Smooth muscle cell (in vitro differentiated cells): ENCODE measurements around the gene NSL1. TPM values are rescaled to one million over a fixed set of nuclear protein-coding genes. Genes with fewer than 3 reads are reported as not detected.

Experiments used
- DNase-seq: peaks from one replicate; lab custom pipeline; 2025; ENCODE audit not compliant: unreplicated experiment; lab: John Stamatoyannopoulos, UW
- H2AFZ ChIP-seq: fragments of 200-600 bp; sonication (generic); 2 replicates; pipeline ENCODE4 v1.6.0; 2016; ENCODE audit warnings: antibody characterized with exemption, low read depth, mild to moderate bottlenecking
- H3F3A ChIP-seq: fragments of 200-600 bp; sonication (generic); 2 replicates; pipeline ENCODE4 v1.6.0; 2017; ENCODE audit warnings: antibody characterized with exemption, low read depth
- H3K27ac ChIP-seq: fragments of 200-600 bp; sonication (generic); 2 replicates; pipeline ENCODE4 v1.5.1; 2016; ENCODE audit warnings: low read depth, mild to moderate bottlenecking
- H3K27me3 ChIP-seq: fragments of 200-600 bp; sonication (generic); 2 replicates; pipeline ENCODE4 v1.6.1; 2016; ENCODE audit warnings: low read depth, mild to moderate bottlenecking
- H3K36me3 ChIP-seq: fragments of 200-600 bp; sonication (generic); 2 replicates; pipeline ENCODE4 v1.5.1; 2016; ENCODE audit warnings: low read depth
- H3K4me1 ChIP-seq: fragments of 200-600 bp; sonication (generic); 2 replicates; pipeline ENCODE4 v1.5.1; 2016; ENCODE audit warnings: low read depth
- H3K4me2 ChIP-seq: fragments of 200-600 bp; sonication (generic); 2 replicates; pipeline ENCODE4 v1.6.0; 2016; ENCODE audit warnings: mild to moderate bottlenecking
- H3K4me3 ChIP-seq: fragments of 200-600 bp; sonication (generic); 2 replicates; pipeline ENCODE4 v1.5.1; 2016; ENCODE audit warnings: mild to moderate bottlenecking
- H3K79me2 ChIP-seq: fragments of 200-600 bp; sonication (generic); 2 replicates; pipeline ENCODE4 v1.6.0; 2016; ENCODE audit warnings: low read depth, mild to moderate bottlenecking
- H3K9ac ChIP-seq: fragments of 200-600 bp; sonication (generic); 2 replicates; pipeline ENCODE4 v1.6.0; 2016; ENCODE audit warnings: low read depth
- H3K9me3 ChIP-seq: fragments of 200-600 bp; sonication (generic); replicated peaks from 2 replicates; pipeline ENCODE4 v1.5.1; 2016; ENCODE audit warnings: low read depth
- H4K20me1 ChIP-seq: fragments of 200-600 bp; sonication (generic); 2 replicates; pipeline ENCODE4 v1.6.0; 2016; ENCODE audit warnings: low read depth
- WGBS: methylation state at CpG from one replicate; pipeline ENCODE4 v1.1.7; 2016; ENCODE audit warnings: low lambda C conversion rate; 5-methylcytosine and 5-hydroxymethylcytosine counted together
- polyA plus RNA-seq: library from polyadenylated mRNA; unstranded; fragments of >200 nt; fragmentation: Nextera tagmentation; extraction: Ambion mirVana; gene quantifications from 2 replicates; pipeline ENCODE4 v1.2.1, GENCODE V29; 2016
- total RNA-seq: library from RNA; depleted of rRNA; stranded (reverse); fragments of >200 nt; gene quantifications from 2 replicates; pipeline ENCODE4 v1.2.3, GENCODE V29; 2014
- TF ChIP-seq, protein P1 (sequence below): fragments of 200-600 bp; sonication (generic); IDR thresholded peaks from 2 replicates; pipeline ENCODE4 v1.5.1; 2017; ENCODE audit warnings: borderline replicate concordance, mild to moderate bottlenecking, antibody characterized with exemption; ENCODE audit not compliant: insufficient read depth, poor library complexity, severe bottlenecking

The NSL1 gene
- total and polyA plus RNA-seq, 2 experiments from 2014 or later = 30.9 to 34.5 TPM

DNA sequence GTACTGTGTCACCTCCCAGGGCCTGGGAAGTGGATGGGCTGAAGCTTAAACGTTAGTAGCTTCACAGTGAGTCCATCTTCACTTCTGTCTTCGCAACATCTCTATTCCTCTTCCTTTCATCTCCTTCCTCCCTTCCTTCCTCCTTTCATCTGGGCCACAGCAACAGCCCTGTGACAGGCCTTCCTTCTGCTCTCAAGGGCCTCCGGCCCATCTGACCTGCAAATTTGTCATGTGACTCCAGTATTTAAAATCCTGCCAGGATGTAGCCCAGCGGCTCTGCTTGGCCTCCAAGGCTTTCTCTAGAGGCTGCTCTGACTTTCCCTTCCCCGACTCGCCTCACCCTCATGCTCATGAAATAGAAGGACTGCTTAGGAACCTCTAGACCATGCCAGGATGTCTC, 81.0 kb downstream of the NSL1 start:
- Histone ChIP-seq H3K27ac (no peak overlapping the region), H3F3A (peaks cover 4% of the 10 kb centered on the region), H3K9me3 (no peaks in the 10 kb centered on the region), H3K4me2 (no peak overlapping the region), H3K4me3 (no peak overlapping the region), H3K79me2 (no peaks in the 10 kb centered on the region), H3K4me1 (peaks cover 11% of the 10 kb centered on the region), H2AFZ (no peak overlapping the region), H3K9ac (no peak overlapping the region), H4K20me1 (no peaks in the 10 kb centered on the region), H3K36me3 (no peaks in the 10 kb centered on the region), H3K27me3 (no peaks in the 10 kb centered on the region)
- 84% methylated on average over 6 of the region's 6 CpGs for WGBS
- DNase-seq = no peak
- TF ChIP-seq, protein P1, sequence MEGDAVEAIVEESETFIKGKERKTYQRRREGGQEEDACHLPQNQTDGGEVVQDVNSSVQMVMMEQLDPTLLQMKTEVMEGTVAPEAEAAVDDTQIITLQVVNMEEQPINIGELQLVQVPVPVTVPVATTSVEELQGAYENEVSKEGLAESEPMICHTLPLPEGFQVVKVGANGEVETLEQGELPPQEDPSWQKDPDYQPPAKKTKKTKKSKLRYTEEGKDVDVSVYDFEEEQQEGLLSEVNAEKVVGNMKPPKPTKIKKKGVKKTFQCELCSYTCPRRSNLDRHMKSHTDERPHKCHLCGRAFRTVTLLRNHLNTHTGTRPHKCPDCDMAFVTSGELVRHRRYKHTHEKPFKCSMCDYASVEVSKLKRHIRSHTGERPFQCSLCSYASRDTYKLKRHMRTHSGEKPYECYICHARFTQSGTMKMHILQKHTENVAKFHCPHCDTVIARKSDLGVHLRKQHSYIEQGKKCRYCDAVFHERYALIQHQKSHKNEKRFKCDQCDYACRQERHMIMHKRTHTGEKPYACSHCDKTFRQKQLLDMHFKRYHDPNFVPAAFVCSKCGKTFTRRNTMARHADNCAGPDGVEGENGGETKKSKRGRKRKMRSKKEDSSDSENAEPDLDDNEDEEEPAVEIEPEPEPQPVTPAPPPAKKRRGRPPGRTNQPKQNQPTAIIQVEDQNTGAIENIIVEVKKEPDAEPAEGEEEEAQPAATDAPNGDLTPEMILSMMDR = no peak

DNA sequence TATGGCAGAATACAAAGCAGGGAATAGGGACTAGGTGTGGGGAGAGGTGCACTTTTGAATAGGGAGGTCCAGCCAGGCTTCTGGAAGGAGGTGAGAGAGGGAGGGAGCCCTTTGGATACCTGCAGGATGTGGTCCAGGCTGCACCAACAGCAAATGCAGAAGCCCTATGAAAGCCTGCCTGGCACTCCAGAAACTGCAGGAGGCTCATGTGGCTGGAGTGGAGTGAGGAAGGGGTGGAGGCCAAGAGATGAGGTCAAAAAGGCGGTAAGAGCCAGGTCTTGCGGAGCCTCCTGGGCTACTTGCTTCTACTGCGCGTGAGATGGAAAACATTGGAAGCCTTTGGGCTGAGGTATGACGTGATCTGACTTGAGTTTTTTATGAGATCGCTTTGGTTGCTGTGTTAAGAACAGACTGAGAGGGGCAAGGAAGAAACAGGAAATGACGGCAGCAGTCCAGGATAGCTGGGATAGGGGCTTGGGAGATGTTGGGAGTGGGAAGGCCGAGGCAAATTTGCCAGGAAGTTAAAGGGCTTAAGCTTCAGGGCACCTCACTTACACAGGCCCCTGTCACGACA, 87.5 kb downstream of the NSL1 start:
- no peak overlapping the region for H3K4me3 ChIP-seq
- no peaks in the 10 kb centered on the region for H3K79me2 ChIP-seq
- H3F3A ChIP-seq = peaks cover 8% of the 10 kb centered on the region
- no peaks in the 10 kb centered on the region for H3K9me3 ChIP-seq
- H3K4me1 ChIP-seq = peaks cover 7% of the 10 kb centered on the region
- H3K4me2 ChIP-seq = no peak overlapping the region
- TF ChIP-seq, protein P1 = no peak
- H3K9ac ChIP-seq = no peak overlapping the region
- no peak overlapping the region for H2AFZ ChIP-seq
- DNase-seq = no peak
- 60% methylated on average over 9 of the region's 9 CpGs for WGBS
- H3K27me3 ChIP-seq = no peaks in the 10 kb centered on the region
- H4K20me1 ChIP-seq = no peaks in the 10 kb centered on the region
- no peaks in the 10 kb centered on the region for H3K36me3 ChIP-seq
- no peak overlapping the region for H3K27ac ChIP-seq

DNA sequence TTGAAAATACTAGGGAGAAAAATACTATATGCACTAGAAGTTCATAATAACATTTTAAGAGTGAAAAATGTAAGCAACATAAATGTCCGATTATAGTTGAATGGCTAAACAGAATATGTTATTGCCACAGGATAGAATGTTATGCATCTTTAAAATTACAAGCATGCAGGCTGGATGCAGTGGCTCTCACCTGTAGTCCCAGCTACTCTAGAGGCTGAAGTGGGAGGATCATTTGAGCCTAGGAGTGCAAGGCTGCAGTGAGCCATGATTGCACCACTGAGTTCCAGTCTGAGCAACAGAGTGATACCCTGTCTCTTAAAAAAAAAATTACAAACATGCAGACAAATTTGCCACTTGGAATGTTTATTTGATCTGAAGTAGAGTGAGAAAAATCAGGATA, 88.9 kb downstream of the NSL1 start:
- H3K4me2 ChIP-seq = no peak overlapping the region
- 72% methylated on average over 1 of the region's 1 CpG for WGBS
- no peak overlapping the region for H2AFZ ChIP-seq
- peaks cover 8% of the 10 kb centered on the region for H3F3A ChIP-seq
- TF ChIP-seq, protein P1 = no peak
- H3K27ac ChIP-seq = no peak overlapping the region
- H3K9ac ChIP-seq = no peak overlapping the region
- H4K20me1 ChIP-seq = no peaks in the 10 kb centered on the region
- no peaks in the 10 kb centered on the region for H3K9me3 ChIP-seq
- H3K4me3 ChIP-seq = no peak overlapping the region
- no peak for DNase-seq
- no peaks in the 10 kb centered on the region for H3K36me3 ChIP-seq
- H3K79me2 ChIP-seq = no peaks in the 10 kb centered on the region
- peaks cover 11% of the 10 kb centered on the region for H3K4me1 ChIP-seq
- H3K27me3 ChIP-seq = peaks cover 13% of the 10 kb centered on the region

DNA sequence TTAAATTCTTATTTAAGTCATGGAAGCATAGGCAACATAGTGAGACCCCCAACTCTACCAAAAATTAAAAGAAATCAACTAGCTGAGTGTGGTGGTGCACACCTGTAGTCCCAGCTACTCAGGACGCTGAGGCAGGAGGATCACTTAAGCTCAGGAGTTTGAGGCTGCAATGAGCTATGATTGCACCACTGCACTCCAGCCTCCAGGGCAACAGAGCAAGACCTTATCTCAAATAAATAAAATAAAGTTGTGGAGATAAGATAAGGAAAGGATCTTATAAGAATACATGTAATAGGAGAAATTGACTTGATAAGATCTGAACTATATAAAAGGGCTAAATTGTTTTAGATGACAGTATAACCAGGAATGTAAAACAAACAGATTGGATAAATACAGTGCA, 89.7 kb downstream of the NSL1 start:
- no peak overlapping the region for H2AFZ ChIP-seq
- TF ChIP-seq, protein P1 = no peak
- no peak overlapping the region for H3K4me3 ChIP-seq
- H3K9me3 ChIP-seq = no peaks in the 10 kb centered on the region
- no peak for DNase-seq
- no peak overlapping the region for H3K27ac ChIP-seq
- H3K36me3 ChIP-seq = no peaks in the 10 kb centered on the region
- no peaks in the 10 kb centered on the region for H4K20me1 ChIP-seq
- WGBS = 79% methylated on average over 1 of the region's 1 CpG
- H3K4me2 ChIP-seq = no peak overlapping the region
- H3F3A ChIP-seq = peaks cover 8% of the 10 kb centered on the region
- H3K27me3 ChIP-seq = peaks cover 17% of the 10 kb centered on the region
- no peak overlapping the region for H3K9ac ChIP-seq
- H3K4me1 ChIP-seq = peaks cover 11% of the 10 kb centered on the region
- no peaks in the 10 kb centered on the region for H3K79me2 ChIP-seq
